ENCODE data around the gene CLEC9A.

DNA sequence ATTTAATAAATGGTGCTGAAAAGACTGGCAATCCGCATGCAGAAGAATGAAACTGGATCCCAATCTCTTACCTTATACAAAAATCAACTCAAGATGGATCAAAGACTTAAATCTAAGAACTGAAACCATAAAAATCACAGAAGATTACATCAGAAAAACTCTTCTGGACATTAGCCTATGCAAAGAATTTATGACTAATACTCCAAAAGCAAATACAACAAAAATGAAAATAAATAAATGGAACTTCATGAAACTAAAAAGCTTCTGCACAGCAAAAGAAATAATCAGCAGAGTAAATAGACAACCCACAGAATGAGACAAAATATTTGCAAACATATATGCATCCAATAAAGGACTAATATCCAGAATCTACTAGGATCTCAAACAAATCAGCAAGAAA is 82.6 kb downstream of the CLEC9A start:
- TF ChIP-seq SIN3A (IDR thresholded peaks at IDR 0.05; ENCODE audit: borderline replicate concordance, insufficient read depth, low read length) = no peak
- TF ChIP-seq TAF1 (IDR thresholded peaks at IDR 0.05; ENCODE audit: borderline replicate concordance, insufficient read depth, low read length) = no peak
- TF ChIP-seq POLR2AphosphoS5 (IDR thresholded peaks at IDR 0.05; ENCODE audit: low read depth, low read length) = no peak
- TF ChIP-seq REST (IDR thresholded peaks at IDR 0.05; ENCODE audit: insufficient read depth in 1 of 2, low read depth in 2 of 2, low read length in 2 of 2) = no peak
- TF ChIP-seq FOXP2 (optimal IDR thresholded peaks at IDR 0.05; ENCODE audit: borderline replicate concordance, extremely low read depth, extremely low read length, insufficient read depth) = no peak

Data from PFSK-1 (cell line).